Muscle layer of duodenum (tissue), 2 donors: ENCODE data around the gene TMEM167A.

Experiments
- H3K27ac ChIP-seq: one replicate; pipeline ENCODE4 v1.7.0; 2013; ENCODE audit warnings: mild to moderate bottlenecking, low read length
- H3K27me3 ChIP-seq: one replicate; pipeline ENCODE4 v1.7.0; 2013; ENCODE audit warnings: low read depth, mild to moderate bottlenecking, control low read depth, low read length
- H3K36me3 ChIP-seq, 2 donors: one replicate each; pipeline ENCODE4 v1.7.0; 2013; ENCODE audit warnings: low read length in 2 of 2, control low read depth in 1 of 2, mild to moderate bottlenecking in 1 of 2; ENCODE audit not compliant: insufficient read depth in 2 of 2, control insufficient read depth in 1 of 2
- H3K4me1 ChIP-seq, 2 donors: one replicate each; pipeline ENCODE4 v1.7.0; 2013; ENCODE audit warnings: low read length in 2 of 2, mild to moderate bottlenecking in 2 of 2, control low read depth in 1 of 2, moderate library complexity in 1 of 2; ENCODE audit not compliant: insufficient read depth in 2 of 2, control insufficient read depth in 1 of 2
- H3K4me3 ChIP-seq, 2 donors: one replicate each; pipeline ENCODE4 v1.7.0; 2013; ENCODE audit warnings: low read length in 2 of 2, low read depth in 1 of 2, mild to moderate bottlenecking in 1 of 2
- H3K9me3 ChIP-seq, 2 donors: one replicate each; pipeline ENCODE4 v1.7.0; 2013; ENCODE audit warnings: low read length in 2 of 2, control low read depth in 1 of 2, mild to moderate bottlenecking in 1 of 2; ENCODE audit not compliant: control insufficient read depth in 1 of 2
- donor health status: healthy.

TMEM167A gene

GRCh38 chr5:83031381-83031780 is 45.8 kb downstream of the TMEM167A start:
- H3K4me3 ChIP-seq: no peak overlapping the region
- H3K36me3 ChIP-seq: no peaks in the 10 kb centered on the region
- peaks cover 0 to 7% of the 10 kb centered on the region in 2 donors for H3K4me1 ChIP-seq
- no peak overlapping the region for H3K27ac ChIP-seq
- H3K9me3 ChIP-seq: no peaks in the 10 kb centered on the region
- no peaks in the 10 kb centered on the region for H3K27me3 ChIP-seq

GRCh38 chr5:83029912-83030311 is 47.3 kb downstream of the TMEM167A start:
- H3K36me3 ChIP-seq: no peaks in the 10 kb centered on the region
- no peaks in the 10 kb centered on the region for H3K27me3 ChIP-seq
- H3K27ac ChIP-seq: no peak overlapping the region
- no peaks in the 10 kb centered on the region for H3K4me1 ChIP-seq
- no peaks in the 10 kb centered on the region for H3K9me3 ChIP-seq
- no peak overlapping the region for H3K4me3 ChIP-seq

- Histone ChIP-seq H3K4me1 (no peaks in the 10 kb centered on the region), H3K4me3 (no peak overlapping the region), H3K27me3 (no peaks in the 10 kb centered on the region), H3K27ac (no peak overlapping the region), H3K9me3 (no peaks in the 10 kb centered on the region), H3K36me3 (no peaks in the 10 kb centered on the region)
These were observed 50.1 kb downstream of the TMEM167A start for GRCh38 chr5:83026930-83027687.

GRCh38 chr5:83026516-83026915 is 50.7 kb downstream of the TMEM167A start:
- Histone ChIP-seq H3K4me3 (no peak overlapping the region), H3K9me3 (no peaks in the 10 kb centered on the region), H3K4me1 (no peaks in the 10 kb centered on the region), H3K27ac (no peak overlapping the region), H3K27me3 (no peaks in the 10 kb centered on the region), H3K36me3 (no peaks in the 10 kb centered on the region)

- Histone ChIP-seq H3K4me1 (no peaks in the 10 kb centered on the region), H3K4me3 (no peak overlapping the region), H3K27me3 (no peaks in the 10 kb centered on the region), H3K9me3 (no peaks in the 10 kb centered on the region), H3K27ac (no peak overlapping the region), H3K36me3 (no peaks in the 10 kb centered on the region)
These were observed 51.3 kb downstream of the TMEM167A start for GRCh38 chr5:83025690-83026478.

GRCh38 chr5:83022334-83022733 is 54.9 kb downstream of the TMEM167A start:
- H3K4me3 ChIP-seq: no peak overlapping the region

GRCh38 chr5:83015676-83016075 is 61.5 kb downstream of the TMEM167A start:
- Histone ChIP-seq H3K4me1 (no peaks in the 10 kb centered on the region), H3K36me3 (no peaks in the 10 kb centered on the region), H3K27ac (no peak overlapping the region), H3K9me3 (no peaks in the 10 kb centered on the region), H3K4me3 (no peak overlapping the region), H3K27me3 (no peaks in the 10 kb centered on the region)

More at GRCh38 chr5:83022334-83022733, 54.9 kb downstream of the TMEM167A start:
- no peaks in the 10 kb centered on the region for H3K9me3 ChIP-seq
- no peaks in the 10 kb centered on the region for H3K4me1 ChIP-seq
- H3K27ac ChIP-seq: no peak overlapping the region
- H3K36me3 ChIP-seq: no peaks in the 10 kb centered on the region
- H3K27me3 ChIP-seq: no peaks in the 10 kb centered on the region

- Histone ChIP-seq H3K4me1 (no peaks in the 10 kb centered on the region), H3K36me3 (no peaks in the 10 kb centered on the region), H3K9me3 (no peaks in the 10 kb centered on the region), H3K27ac (no peak overlapping the region), H3K4me3 (no peak overlapping the region), H3K27me3 (no peaks in the 10 kb centered on the region)
These were observed 65.2 kb downstream of the TMEM167A start for GRCh38 chr5:83011985-83012384.

- no peaks in the 10 kb centered on the region for H3K27me3 ChIP-seq
- H3K4me3 ChIP-seq: no peak overlapping the region
- no peaks in the 10 kb centered on the region for H3K36me3 ChIP-seq
- H3K9me3 ChIP-seq: no peaks in the 10 kb centered on the region
- H3K4me1 ChIP-seq: no peaks in the 10 kb centered on the region
- no peak overlapping the region for H3K27ac ChIP-seq
These were observed 67.8 kb downstream of the TMEM167A start for GRCh38 chr5:83009408-83009807.

- Histone ChIP-seq H3K9me3 (no peaks in the 10 kb centered on the region), H3K4me3 (no peak overlapping the region), H3K4me1 (no peaks in the 10 kb centered on the region), H3K27ac (no peak overlapping the region), H3K36me3 (no peaks in the 10 kb centered on the region), H3K27me3 (no peaks in the 10 kb centered on the region)
These were observed 69.4 kb downstream of the TMEM167A start for GRCh38 chr5:83007755-83008154.

GRCh38 chr5:83006683-83007283 is 70.4 kb downstream of the TMEM167A start:
- Histone ChIP-seq H3K27ac (no peak overlapping the region), H3K4me3 (no peak overlapping the region), H3K36me3 (no peaks in the 10 kb centered on the region), H3K27me3 (no peaks in the 10 kb centered on the region), H3K9me3 (no peaks in the 10 kb centered on the region), H3K4me1 (no peaks in the 10 kb centered on the region)
